GM13976 (cell line): ENCODE results near the gene LRRC39.
"Not testable (repeated sequence)": the region's sequence is repeated elsewhere in the genome, so short reads cannot be mapped to it uniquely, and the experiment has no call there.

Experiments used
- DNase-seq: peaks from one replicate; pipeline ENCODE4 v3.0.0; 2012; ENCODE audit warnings: low spot score
- in situ Hi-C: fragments of 300-500 bp; cut with MboI; formaldehyde crosslinking; loops from one replicate; pipeline ENCODE4 v1.12.0; 2022; ENCODE audit warnings: low sequenced_read_pairs, mixed read lengths, inconsistent platforms; ENCODE audit not compliant: unreplicated experiment
- TF ChIP-seq, protein P1 (sequence below): IDR thresholded peaks from 2 replicates; pipeline ENCODE4 v1.5.1; 2012; ENCODE audit warnings: borderline replicate concordance, mild to moderate bottlenecking; ENCODE audit not compliant: insufficient read depth; ENCODE audit errors: extremely low read depth, missing control alignments, control extremely low read depth

LRRC39 gene

DNA sequence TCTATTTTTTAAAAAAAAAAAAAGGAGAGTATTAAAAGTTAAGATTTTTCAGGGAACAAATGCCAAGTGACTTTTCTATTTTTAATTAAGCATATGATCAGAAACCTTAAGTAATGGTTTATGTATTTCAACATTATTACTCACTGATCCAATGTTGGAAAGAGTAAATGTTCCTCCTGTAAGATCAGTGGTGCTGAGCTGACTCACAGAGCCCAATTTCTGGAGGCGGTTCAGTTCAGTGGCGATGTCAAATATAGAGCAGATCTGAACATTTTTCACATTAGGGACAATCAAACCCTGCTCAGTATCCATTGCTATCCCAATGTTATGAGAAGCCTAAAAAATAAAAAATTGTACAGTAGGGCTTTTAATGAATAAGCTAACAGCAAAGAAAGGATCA lies 28.2 kb upstream of the LRRC39 start:
- in situ Hi-C loops = no loop called here
- no peak for DNase-seq
- TF ChIP-seq, protein P1, sequence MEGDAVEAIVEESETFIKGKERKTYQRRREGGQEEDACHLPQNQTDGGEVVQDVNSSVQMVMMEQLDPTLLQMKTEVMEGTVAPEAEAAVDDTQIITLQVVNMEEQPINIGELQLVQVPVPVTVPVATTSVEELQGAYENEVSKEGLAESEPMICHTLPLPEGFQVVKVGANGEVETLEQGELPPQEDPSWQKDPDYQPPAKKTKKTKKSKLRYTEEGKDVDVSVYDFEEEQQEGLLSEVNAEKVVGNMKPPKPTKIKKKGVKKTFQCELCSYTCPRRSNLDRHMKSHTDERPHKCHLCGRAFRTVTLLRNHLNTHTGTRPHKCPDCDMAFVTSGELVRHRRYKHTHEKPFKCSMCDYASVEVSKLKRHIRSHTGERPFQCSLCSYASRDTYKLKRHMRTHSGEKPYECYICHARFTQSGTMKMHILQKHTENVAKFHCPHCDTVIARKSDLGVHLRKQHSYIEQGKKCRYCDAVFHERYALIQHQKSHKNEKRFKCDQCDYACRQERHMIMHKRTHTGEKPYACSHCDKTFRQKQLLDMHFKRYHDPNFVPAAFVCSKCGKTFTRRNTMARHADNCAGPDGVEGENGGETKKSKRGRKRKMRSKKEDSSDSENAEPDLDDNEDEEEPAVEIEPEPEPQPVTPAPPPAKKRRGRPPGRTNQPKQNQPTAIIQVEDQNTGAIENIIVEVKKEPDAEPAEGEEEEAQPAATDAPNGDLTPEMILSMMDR = no peak

DNA sequence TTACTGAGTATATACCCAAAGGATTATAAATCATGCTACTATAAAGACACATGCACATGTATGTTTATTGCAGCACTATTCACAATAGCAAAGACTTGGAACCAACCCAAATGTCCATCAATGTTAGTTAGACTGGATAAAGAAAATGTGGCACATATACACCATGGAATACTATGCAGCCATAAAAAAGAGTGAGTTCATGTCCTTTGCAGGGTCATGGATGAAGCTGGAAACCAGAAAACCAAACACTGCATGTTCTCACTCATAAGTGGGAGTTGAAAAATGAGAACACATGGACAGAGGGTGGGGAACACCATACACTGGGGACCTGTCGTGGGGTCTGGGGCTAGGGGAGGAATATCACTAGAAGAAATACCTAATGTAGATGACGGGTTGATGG lies 27.5 kb upstream of the LRRC39 start:
- in situ Hi-C loops, DNase-seq: not testable (repeated sequence)

DNA sequence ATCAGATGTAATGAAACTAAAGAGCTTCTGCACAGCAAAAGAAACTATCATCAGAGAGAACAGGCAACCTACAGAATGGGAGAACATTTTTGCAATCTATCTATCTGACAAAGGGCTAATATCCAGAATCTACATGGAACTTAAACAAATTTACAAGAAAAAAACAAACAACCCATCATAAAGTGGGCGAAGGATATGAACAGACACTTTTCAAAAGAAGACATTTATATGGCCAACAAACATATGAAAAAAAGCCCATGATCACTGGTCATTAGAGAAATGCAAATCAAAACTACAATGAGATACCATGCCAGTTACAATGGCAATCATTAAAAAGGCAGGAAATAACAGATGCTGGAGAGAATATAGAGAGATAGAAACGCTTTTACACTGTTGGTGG lies 27.0 kb upstream of the LRRC39 start:
- DNase-seq, in situ Hi-C loops: not testable (repeated sequence)

DNA sequence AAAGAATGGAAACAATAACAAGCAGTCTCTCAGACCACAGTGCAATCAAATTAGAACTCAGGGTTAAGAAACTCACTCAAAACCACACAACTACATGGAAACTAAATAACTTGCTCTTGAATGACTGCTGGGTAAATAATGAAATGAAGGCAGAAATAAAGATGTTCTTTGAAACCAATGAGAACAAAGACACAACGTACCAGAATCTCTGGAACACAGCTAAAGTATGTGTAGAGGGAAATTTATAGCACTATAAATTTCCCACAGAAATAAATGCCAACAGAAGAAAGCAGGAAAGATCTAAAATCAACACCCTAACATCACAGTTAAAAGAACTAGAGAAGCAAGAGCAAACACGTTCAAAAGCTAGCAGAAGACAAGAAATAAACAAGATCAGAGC lies 24.6 kb upstream of the LRRC39 start:
- in situ Hi-C loops = not testable (repeated sequence)

DNA sequence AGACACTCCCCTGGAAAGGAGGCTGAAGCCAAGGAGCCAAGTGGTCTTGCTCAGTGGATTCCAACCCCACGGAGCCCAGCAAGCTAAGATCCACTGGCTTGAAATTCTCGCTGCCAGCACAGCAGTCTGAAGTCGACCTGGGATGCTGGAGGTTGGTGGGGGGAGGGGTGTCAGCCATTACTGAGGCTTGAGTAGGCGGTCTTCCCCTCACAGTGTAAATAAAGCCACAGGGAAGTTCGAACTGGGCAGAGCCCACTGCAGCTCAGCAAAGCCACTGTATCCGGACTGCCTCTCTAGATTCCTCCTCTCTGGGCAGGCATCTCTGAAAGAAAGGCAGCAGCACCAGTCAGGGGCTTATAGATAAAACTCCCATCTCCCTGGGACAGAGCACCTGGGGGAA lies 22.0 kb upstream of the LRRC39 start:
- DNase-seq, in situ Hi-C loops: not testable (repeated sequence)

More for the DNA sequence above, 24.6 kb upstream of the LRRC39 start:
- not testable (repeated sequence) for DNase-seq

DNA sequence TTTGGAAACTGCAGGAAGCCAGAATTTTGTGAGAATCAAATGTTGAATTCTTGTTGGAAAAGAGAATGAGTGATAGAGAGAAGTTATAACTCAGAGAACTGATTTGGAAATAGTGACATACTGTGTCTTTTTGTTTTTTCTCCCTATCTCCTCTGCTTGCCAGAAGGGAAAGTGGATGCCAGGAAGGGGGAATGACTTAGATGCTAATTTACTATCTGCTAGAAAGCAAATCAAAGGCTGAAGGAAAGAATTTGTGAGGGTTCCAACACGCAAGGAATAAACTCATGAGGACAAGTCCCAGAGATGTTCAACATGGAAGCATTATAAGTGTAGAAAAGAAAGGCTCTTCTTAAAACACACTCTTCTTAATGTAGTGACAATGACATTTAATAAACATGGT lies 20.5 kb upstream of the LRRC39 start:
- no peak for DNase-seq
- in situ Hi-C loops = no loop called here
- TF ChIP-seq, protein P1 = no peak

DNA sequence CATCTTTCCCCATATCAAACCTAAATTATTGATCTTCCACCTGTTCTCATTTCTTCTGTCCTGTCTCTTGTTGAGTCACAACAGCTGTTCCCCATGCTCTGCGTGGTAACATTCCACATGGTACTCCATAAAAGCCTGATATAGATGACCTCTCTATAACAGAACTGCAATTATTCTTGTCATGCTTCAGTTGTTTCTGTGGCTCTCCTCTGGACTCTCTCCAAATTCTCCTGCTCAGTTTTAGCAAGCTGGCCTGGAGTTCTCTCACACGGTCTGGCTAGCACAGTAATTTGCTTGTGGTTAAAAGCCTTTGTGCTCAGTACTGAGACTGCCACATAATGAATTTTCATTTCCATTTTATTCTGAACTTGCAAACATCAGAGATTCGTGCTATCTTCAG lies 10.6 kb upstream of the LRRC39 start:
- TF ChIP-seq, protein P1 = no peak
- DNase-seq = no peak
- in situ Hi-C loops = no loop called here

DNA sequence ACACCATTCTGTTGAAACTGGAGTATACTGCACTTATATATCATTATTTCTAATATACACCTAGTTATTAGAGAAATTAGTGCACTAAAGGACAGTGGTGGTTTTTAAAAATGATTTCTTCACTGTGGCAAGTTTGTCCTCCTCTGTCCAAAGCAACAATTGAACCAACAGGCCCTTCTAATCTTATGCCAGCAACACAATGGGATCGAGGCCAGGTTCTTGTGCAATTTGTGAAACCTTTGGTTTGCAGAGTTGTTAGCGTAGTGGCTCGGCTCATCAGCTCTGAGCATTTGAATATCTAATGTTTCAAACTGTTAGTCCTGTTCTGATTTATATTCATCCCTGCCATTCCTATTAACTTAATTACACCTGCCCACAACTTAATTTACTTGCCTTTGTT lies 9.9 kb upstream of the LRRC39 start:
- in situ Hi-C loops = no loop called here
- DNase-seq = no peak

DNA sequence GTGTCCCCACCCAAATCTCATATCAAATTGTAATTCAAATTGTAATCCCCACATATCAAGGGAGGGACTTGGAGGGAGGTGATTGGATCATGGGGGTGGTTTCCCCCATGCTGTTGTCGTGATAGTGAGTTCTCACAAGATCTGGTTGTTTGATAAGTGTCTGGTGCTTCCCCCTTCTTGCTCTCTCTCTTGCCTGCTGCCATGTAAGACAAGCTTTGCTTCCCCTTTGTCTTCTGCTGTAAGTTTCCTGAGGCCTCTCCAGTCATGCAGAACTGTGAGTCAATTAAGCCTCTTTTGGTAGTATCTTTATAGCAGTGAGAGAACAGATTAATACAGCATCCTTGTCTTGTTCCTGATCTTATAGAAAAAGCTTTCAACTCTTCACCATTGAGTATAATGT lies 6.5 kb upstream of the LRRC39 start:
- TF ChIP-seq, protein P1 = no peak
- DNase-seq = no peak
- in situ Hi-C loops = no loop called here

More for the DNA sequence above, 9.9 kb upstream of the LRRC39 start:
- TF ChIP-seq, protein P1 = no peak
